GM18868 (cell line): ENCODE results near the gene TULP4.
A peak's percentile ranks its signal among the peaks of the same experiment; 100 is the strongest.
"Not testable (repeated sequence)": the region's sequence is repeated elsewhere in the genome, so short reads cannot be mapped to it uniquely, and the experiment has no call there.

Experiments
- ATAC-seq: cut with Tn5 transposase; IDR thresholded peaks from one replicate; pipeline ENCODE4 v1.9.1; 2021; ENCODE audit warnings: mild to moderate bottlenecking, moderate library complexity; ENCODE audit not compliant: unreplicated experiment

TULP4 gene

DNA sequence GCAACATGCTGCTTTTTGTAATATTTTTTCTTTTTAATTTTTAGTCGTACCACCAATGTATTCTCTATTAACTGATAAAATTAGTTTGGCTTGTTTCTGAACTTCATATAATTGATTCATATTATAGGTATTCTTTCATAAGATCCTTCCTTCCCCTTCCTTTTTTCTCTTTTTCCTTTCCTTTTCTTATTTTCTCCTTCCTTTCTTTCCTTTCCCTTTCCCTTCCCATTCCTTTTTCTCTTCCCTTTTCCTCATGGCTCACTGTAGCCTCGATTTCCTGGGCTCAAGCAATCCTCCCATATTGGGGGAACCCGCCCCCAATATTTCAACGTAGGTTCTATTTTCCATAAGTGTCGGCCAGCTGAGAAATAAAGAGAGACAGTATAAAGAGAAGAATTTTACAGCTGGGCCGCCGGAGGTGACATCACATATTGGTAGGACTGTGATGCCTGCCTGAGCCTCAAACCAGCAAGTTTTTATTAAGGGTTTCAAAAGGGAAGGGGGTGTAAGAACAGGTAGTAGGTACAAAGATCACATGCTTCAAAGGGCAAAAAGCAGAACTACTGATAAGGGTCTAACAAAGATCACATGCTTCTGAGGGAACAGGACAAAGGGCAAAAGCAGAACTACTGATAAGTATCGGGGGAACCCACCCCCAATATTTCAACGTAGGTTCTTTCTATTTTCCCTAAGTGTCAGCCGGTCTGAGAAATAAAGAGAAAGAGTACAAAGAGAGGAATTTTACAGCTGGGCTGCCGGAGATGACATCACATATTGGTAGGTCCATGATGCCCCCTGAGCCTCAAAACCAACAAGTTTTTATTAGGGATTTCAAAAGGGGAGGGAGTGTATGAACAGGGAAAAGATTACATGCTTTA lies 16.1 kb upstream of the TULP4 start:
- ATAC-seq, result not testable (repeated sequence)

DNA sequence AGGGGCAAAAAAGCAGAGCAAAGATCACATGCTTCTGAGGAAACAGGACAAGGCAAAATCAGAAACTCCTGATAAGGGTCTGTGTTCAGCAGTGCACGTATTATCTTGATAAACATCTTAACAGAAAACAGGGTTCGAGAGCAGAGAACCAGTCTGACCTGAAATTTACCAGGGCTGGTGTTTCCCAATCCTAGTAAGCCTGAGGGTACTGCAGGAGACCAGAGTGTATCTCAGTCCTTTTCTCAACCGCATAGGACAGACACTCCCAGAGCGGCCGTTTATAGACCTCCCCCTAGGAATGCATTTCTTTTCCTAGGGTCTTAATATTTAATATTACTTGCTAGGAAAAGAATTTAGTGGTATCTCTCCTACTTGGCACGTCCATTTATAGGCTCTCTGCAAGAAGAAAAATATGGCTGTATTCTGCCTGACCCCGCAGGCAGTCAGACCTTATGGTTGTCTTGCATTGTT lies 15.4 kb upstream of the TULP4 start:
- ATAC-seq, result not testable (repeated sequence)

- ATAC-seq, result not testable (repeated sequence)
These were observed 14.6 kb upstream of the TULP4 start for GRCh38 chr6:158297657-158298056.

- ATAC-seq, result not testable (repeated sequence)
These were observed 11.7 kb upstream of the TULP4 start for GRCh38 chr6:158300306-158301143.

GRCh38 chr6:158301561-158301960 lies 10.7 kb upstream of the TULP4 start:
- not testable (repeated sequence) for ATAC-seq

DNA sequence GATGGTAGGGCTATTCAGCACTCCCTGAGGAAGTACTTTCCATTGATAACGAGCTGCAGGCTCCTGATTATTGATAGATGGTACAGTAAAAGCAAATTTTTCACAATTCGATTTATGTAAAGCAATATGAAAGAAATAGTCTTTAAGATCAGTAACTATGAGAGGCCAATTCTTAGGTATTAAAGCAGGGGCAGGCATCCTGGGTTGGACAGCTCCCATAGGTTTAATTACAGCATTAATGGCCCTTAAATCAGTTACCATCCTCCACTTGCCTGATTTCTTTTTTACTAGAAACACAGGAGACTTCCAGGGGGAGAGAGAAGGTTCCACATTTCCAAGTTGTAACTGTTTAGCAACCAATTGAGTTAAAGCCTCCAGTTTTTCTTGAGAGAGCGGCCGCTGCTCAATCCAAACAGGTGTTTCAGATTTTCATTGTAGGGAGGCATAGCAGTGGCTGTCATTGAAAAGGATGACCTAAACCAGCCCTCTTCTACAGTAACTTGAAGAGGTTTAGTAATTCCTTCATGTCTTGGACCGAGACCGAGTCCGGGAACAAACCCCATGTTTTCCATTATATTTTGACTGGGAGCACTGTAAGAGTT lies 10.0 kb upstream of the TULP4 start:
- not testable (repeated sequence) for ATAC-seq

GRCh38 chr6:158303210-158303731 lies 9.0 kb upstream of the TULP4 start:
- no peak for ATAC-seq

DNA sequence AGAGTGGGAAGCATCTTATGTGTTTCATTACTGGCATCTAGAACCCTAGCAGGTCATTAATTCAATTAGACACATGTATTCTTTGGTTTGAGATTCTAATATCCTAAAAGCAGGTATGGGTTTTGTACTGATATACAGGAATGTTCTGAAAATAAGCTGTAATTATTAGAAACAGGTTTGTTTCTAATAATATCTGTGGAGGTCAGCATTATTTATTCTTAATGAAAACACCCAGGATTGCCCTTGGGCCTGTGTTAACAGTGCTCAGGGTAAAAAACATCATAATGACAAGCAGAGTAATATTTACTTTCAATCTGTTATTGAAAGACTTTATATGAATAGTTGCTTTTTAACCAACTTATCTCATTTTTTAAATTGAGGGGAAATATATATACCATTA lies 8.0 kb upstream of the TULP4 start:
- no peak for ATAC-seq

DNA sequence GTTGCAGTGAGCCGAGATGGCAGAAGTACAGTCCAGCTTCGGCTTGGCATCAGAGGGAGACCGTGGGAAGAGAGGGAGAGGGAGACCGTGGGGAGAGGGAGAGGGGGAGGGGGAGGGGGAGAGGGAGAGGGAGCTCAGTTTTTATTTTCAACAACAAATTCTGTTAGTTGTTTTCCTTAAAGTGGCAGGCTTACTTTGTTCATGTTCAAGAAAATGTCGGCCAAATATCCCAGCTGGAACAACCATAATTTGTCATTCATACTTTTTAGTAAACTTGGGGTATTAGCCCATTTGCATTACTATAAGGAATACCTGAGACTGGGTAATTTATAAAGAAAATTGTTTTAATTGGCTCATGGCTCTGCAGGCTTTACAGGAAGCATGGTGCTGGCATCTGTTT lies 2.5 kb upstream of the TULP4 start:
- no peak for ATAC-seq

GRCh38 chr6:158311193-158311592 lies 1.1 kb upstream of the TULP4 start:
- no peak for ATAC-seq

GRCh38 chr6:158311626-158312025 lies 639 bp upstream of the TULP4 start:
- no peak for ATAC-seq

- no peak for ATAC-seq
These were observed 570 bp downstream of the TULP4 start for GRCh38 chr6:158312672-158313397.

DNA sequence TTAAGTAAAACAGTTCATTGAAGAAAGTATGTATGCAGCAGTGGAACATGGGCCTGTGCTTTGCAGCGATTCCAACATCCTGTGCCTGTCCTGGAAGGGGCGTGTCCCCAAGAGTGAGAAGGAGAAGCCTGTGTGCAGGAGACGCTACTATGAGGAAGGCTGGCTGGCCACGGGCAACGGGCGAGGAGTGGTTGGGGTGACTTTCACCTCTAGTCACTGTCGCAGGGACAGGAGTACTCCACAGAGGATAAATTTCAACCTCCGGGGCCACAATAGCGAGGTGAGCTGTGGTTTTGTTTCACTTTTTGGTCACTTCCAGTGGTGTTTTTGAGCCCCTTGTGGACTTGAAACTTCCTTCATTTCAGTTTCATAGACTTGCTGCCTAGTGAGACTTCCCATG lies 1.7 kb downstream of the TULP4 start:
- no peak for ATAC-seq

DNA sequence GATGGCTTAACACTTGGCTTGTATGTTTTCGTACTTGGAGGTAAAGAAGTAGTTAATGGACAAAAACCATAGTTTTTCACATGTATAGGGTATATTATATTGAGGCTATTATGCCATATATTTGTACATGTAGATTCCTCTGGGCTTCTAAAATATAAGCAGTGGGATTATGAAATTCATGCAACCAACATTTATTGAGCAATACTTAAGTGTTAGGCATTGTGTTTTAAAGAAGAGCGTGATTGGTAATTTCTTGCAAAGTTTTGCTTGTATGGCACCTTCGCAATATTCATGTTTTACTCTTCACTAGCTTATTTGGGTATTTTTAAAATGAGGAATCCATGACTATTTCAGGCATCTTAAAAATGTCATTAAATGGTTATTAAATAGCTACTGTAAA lies 2.5 kb downstream of the TULP4 start:
- no peak for ATAC-seq

DNA sequence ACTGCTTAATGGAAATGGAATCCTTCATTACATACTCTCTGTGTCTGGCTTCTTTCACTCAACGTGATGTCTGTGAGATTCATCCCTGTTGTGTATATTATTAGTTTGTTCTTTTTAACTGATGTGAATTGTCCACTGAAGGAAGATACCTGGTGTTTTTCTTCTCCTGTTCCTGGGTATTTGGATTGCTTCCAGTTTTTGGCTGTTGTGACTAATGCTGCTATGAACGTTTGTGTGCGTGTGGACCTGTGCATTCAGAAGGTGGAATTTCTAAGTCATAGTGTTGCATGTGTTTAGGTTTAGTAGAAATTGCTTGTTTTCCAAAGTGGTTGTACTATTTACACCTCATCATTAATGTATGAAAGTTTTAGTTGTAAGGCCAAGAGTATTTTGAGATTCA lies 3.8 kb downstream of the TULP4 start:
- no peak for ATAC-seq

DNA sequence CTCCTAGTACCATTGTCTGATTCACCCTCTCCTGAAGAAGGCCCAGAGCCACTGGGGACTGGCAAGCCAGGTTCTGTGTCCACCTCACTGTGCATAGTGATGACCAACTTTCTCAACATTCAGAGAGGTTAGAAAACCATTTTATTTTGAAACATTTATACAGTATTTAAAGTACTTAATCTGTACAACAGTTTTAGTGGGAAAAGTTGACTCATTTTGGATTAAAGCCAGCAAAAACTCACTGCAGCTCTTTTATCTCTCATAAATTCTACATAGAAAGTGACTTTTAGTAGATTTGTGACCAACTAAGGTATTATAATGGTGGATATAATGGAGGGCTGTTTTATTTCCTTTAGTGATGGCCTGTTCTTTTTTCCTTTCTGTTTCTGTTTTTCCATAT lies 9.7 kb downstream of the TULP4 start:
- no peak for ATAC-seq

DNA sequence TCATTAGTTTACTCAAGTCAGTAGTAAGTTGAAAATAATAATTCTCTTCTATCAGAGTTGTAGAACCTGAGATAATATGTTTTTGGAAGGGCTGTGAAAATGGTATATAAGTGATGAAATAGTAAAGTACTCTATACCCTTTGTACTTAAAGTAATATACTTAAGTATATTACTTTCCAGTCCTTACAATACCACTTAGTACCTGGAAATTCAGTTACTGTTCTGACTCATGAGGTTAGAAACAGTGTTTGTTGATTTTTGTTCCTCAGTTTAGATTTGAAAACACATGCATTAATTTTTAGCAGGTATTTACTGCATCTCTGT lies 10.1 kb downstream of the TULP4 start:
- ATAC-seq, result no peak

- peak; percentile 80 for ATAC-seq
These were observed 10.7 kb downstream of the TULP4 start for GRCh38 chr6:158322724-158323560.

DNA sequence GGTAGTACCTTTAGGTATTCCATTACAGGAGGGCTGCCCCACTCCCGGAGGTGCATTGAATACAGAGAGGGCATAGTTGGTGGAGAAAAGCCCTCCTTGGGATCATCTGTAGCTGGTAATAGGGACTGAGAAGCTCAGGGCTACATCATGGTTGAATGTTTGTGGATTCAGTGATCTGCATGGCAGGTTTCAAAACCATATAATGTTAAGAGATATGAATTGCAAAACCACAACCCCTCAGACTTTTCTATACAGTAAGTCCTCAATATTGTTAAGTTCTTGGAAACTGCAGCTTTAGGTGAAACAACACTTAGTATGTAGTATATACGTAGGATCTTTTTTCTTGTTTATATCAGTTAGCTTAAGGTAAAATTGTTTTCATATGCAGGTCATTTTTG lies 11.3 kb downstream of the TULP4 start:
- ATAC-seq, result peak; percentile 58

DNA sequence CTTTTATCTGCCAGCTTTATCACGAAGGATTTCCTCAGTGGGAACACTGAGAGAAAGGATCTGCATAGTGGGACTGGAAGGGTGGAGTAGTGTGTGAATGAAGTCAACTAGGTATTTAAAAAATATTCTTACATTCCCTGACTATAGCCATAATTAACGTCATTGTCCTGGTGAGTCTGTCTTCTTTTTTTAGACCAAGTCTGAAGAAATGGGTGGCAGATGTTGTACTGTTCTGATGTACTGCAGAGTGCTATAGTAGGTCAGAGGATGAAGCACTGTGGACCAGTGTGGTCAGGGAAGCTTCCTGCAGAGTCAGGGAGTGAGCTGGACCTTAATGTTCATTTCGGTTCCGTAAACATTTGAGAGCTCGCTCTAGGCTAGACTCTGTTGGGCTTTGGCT lies 11.9 kb downstream of the TULP4 start:
- ATAC-seq, result no peak
